NT2/D1 (cell line): Measurements from ENCODE around the gene INKA1.

Source experiments
- YY1 ChIP-seq: IDR thresholded peaks from 2 replicates; pipeline ENCODE4 v1.6.1; 2011; ENCODE audit not compliant: insufficient read length, insufficient read depth
- ZNF274 ChIP-seq: IDR thresholded peaks from 2 replicates; pipeline ENCODE4 v1.6.1; 2011; ENCODE audit warnings: mild to moderate bottlenecking, low read depth, low read length

DNA sequence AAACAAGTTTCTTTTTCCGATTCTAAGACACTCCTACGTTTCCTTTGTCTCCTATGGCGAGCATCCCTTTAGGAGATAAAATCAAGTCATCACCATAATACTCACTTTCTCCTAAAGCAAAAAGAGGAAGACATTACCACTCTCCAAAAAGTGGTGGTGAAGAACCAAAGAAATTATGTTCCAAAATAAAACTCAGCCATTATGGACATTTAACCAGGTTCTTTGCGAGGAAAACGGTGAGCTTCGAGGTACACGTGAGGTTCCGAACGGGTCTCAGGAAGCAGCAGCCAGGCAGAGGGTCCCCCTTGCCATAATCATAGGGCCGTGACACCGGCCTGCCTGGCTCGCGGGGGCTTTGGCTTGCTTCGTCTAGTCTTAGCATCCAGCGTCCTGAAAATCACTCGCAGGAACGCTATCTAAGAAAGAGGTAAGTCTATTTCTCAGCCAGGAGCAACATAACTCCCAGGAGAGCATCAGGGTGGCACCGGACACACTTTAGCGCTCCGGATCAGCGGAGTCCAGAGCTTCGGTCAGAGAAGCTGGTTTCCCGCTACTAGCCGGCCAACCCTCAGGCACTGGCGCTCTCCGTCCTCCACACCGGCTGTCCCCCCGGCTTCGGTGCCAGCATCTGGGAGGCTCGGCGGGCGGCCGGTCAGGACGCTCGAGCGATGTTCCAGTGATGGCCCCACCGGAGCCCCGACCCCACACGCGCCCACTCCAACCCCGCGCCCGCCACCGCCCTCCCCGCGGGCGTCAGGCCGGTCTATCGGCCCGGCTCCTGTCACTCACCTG is 17.3 kb upstream of the INKA1 start:
- TF ChIP-seq YY1 (no peak), ZNF274 (no peak)
